HCT116 (cell line): ENCODE data around the gene NFIA. TPM values are rescaled to one million over a fixed set of nuclear protein-coding genes. Genes with fewer than 3 reads are reported as not detected.

Source experiments
- ATAC-seq: fragments of 200-7000 bp; cut with Tn5 transposase; 2 replicates; pipeline ENCODE4 v1.9.1; 2020; ENCODE audit warnings: mild to moderate bottlenecking, moderate library complexity
- BruUV-seq: library from RNA; stranded (reverse); fragments of 400-500 nt; replicated peaks from 2 replicates; lab custom pipeline; 2021; lab: Mats Ljungman, UMichigan
- CTCF ChIA-PET: fragments of 300-600 bp; sonication (Branson Sonifier 250); formaldehyde crosslinking; loops from one replicate; lab custom pipeline; 2021; ENCODE audit warnings: antibody characterized with exemption; lab: Charles Lee
- POLR2A ChIA-PET: fragments of 300-600, 350-600 bp; sonication (Branson Sonifier 250); formaldehyde crosslinking; loops from one replicate; lab custom pipeline; 2021; ENCODE audit warnings: antibody characterized with exemption; lab: Charles Lee
- RAD21 ChIA-PET, 2 experiments: fragments of 300-600 bp; sonication (Branson Sonifier 250); formaldehyde crosslinking; loops; one replicate each; lab custom pipeline; 2023; ENCODE audit warnings: low total read pairs in 2 of 2; ENCODE audit not compliant: uncharacterized antibody in 2 of 2, unreplicated experiment in 2 of 2, low non-redundant PET in 1 of 2; lab: Charles Lee
- DNase-seq: peaks from one replicate; pipeline ENCODE4 v3.0.0-alpha.2; 2010; ENCODE audit warnings: low read depth, low spot score
- H2AFZ ChIP-seq: fragments of 200-600 bp; shearing (Covaris generic), sonication (generic); 2 replicates; pipeline ENCODE4 v1.6.1; 2017; ENCODE audit warnings: low read depth, mixed run types, mixed read lengths, antibody characterized with exemption, low read length; ENCODE audit not compliant: poor library complexity, severe bottlenecking
- H3K27ac ChIP-seq: 2 replicates; pipeline ENCODE4 v1.5.1; 2012; ENCODE audit warnings: low read depth, low read length
- H3K27me3 ChIP-seq: fragments of 200-600 bp; sonication (generic); 2 replicates; pipeline ENCODE4 v1.6.1; 2016; ENCODE audit warnings: mixed run types, low read length, mixed read lengths; ENCODE audit not compliant: insufficient read depth
- H3K36me3 ChIP-seq, 2 experiments: fragments of 200-500 bp in 1 of 2; fragments of 200-600 bp in 1 of 2; sonication (Bioruptor generic) in 1 of 2; sonication (generic) in 1 of 2; 2 replicates each; pipeline versions ENCODE4 v1.5.1 to v1.6.1; 2014 to 2016; ENCODE audit warnings: low read length in 2 of 2, inconsistent platforms in 1 of 2, mixed read lengths in 1 of 2, mixed run types in 1 of 2; ENCODE audit not compliant: insufficient read depth in 2 of 2, control insufficient read depth in 1 of 2
- H3K4me1 ChIP-seq, 2 experiments: fragments of 200-600 bp in 1 of 2; sonication (generic) in 1 of 2; 2 replicates each; pipeline versions ENCODE4 v1.5.1 to v1.6.1; 2012 to 2017; ENCODE audit warnings: low read length in 2 of 2, inconsistent platforms in 1 of 2, mild to moderate bottlenecking in 1 of 2, mixed read lengths in 1 of 2, mixed run types in 1 of 2, moderate library complexity in 1 of 2; ENCODE audit not compliant: insufficient read depth in 2 of 2, control insufficient read depth in 1 of 2
- H3K4me2 ChIP-seq: fragments of 200-600 bp; sonication (generic); 2 replicates; pipeline ENCODE4 v1.6.1; 2017; ENCODE audit warnings: mixed run types, low read length, mixed read lengths
- H3K4me3 ChIP-seq, 2 experiments: fragments of 200-600 bp in 1 of 2; sonication (generic) in 1 of 2; replicated peaks in 1 of 2; 2 replicates each; pipeline ENCODE4 v1.5.1; 2011 to 2016; ENCODE audit warnings: low read length in 2 of 2, control low read depth in 1 of 2, low read depth in 1 of 2, mild to moderate bottlenecking in 1 of 2, mixed read lengths in 1 of 2, mixed run types in 1 of 2
- H3K79me2 ChIP-seq: fragments of 200-600 bp; sonication (generic); 2 replicates; pipeline ENCODE4 v1.6.1; 2017; ENCODE audit warnings: mild to moderate bottlenecking, mixed run types, low read length, moderate library complexity, mixed read lengths; ENCODE audit not compliant: insufficient read depth
- H3K9ac ChIP-seq: fragments of 200-600 bp; sonication (generic); 2 replicates; pipeline ENCODE4 v1.6.1; 2016; ENCODE audit warnings: low read length, mixed read lengths
- H3K9me2 ChIP-seq: fragments of 200-600 bp; sonication (generic), shearing (Covaris generic); 2 replicates; pipeline ENCODE4 v1.6.1; 2017; ENCODE audit warnings: mixed run types, mild to moderate bottlenecking, moderate library complexity; ENCODE audit not compliant: insufficient read depth
- H3K9me3 ChIP-seq, 2 experiments: fragments of 200-500 bp in 1 of 2; fragments of 200-600 bp in 1 of 2; sonication (Bioruptor generic) in 1 of 2; sonication (generic) in 1 of 2; 2 replicates each; pipeline ENCODE4 v1.6.1; 2014 to 2017; ENCODE audit warnings: low read length in 2 of 2, mixed read lengths in 2 of 2, inconsistent platforms in 1 of 2, low read depth in 1 of 2, mild to moderate bottlenecking in 1 of 2, mixed run types in 1 of 2, moderate library complexity in 1 of 2; ENCODE audit not compliant: control insufficient read depth in 1 of 2, insufficient read depth in 1 of 2
- H4K20me1 ChIP-seq: fragments of 200-600 bp; sonication (generic), shearing (Covaris generic); 2 replicates; pipeline ENCODE4 v1.6.1; 2017; ENCODE audit warnings: mixed run types, mild to moderate bottlenecking, moderate library complexity; ENCODE audit not compliant: insufficient read depth
- CBX3 ChIP-seq: IDR thresholded peaks from 2 replicates; pipeline ENCODE4 v1.6.1; 2012; ENCODE audit warnings: low read depth
- CTCF ChIP-seq, 3 experiments: fragments of 200-600 bp in 1 of 3; sonication (generic) in 1 of 3; IDR thresholded peaks in 2 of 3; conservative IDR thresholded peaks in 1 of 3; 2 replicates each; pipeline ENCODE4 v1.5.1; 2012 to 2017; ENCODE audit warnings: low read depth in 2 of 3, low read length in 2 of 3, antibody characterized with exemption in 1 of 3, borderline replicate concordance in 1 of 3, control low read depth in 1 of 3, mild to moderate bottlenecking in 1 of 3, mixed read lengths in 1 of 3, mixed run types in 1 of 3, moderate library complexity in 1 of 3; ENCODE audit not compliant: insufficient read depth in 1 of 3
- EZH2 ChIP-seq: fragments of 200-600 bp; sonication (generic); IDR thresholded peaks from 2 replicates; pipeline ENCODE4 v1.6.1; 2017; ENCODE audit warnings: antibody characterized with exemption, mixed run types
- FOSL1 ChIP-seq: IDR thresholded peaks from 2 replicates; pipeline ENCODE4 v1.6.1; 2012; ENCODE audit warnings: low read depth
- SIN3A ChIP-seq: IDR thresholded peaks from 2 replicates; pipeline ENCODE4 v1.6.1; 2012; ENCODE audit warnings: low read depth
- SP1 ChIP-seq: IDR thresholded peaks from 2 replicates; pipeline ENCODE4 v1.6.1; 2012; ENCODE audit warnings: low read depth
- YY1 ChIP-seq: IDR thresholded peaks from 2 replicates; pipeline ENCODE4 v1.6.1; 2011; ENCODE audit warnings: low read length, low read depth, moderate library complexity, mild to moderate bottlenecking; ENCODE audit not compliant: insufficient replicate concordance; ENCODE audit errors: extremely low read depth
- ZNF274 ChIP-seq: fragments of 200-500 bp; sonication (Bioruptor generic); IDR thresholded peaks from 2 replicates; pipeline ENCODE4 v1.6.1; 2014; ENCODE audit warnings: mild to moderate bottlenecking, low read depth, low read length, inconsistent platforms
- intact Hi-C: fragments of 100-400 bp; cut with micrococcal nuclease; formaldehyde crosslinking; loops from 2 replicates; pipeline ENCODE4 v1.10.0; 2022
- total RNA-seq: library from RNA; stranded (reverse); gene quantifications from one replicate; pipeline ENCODE4 v1.2.1, GENCODE V29; 2021; ENCODE audit not compliant: unreplicated experiment
- TF ChIP-seq, protein P1 (sequence below): IDR thresholded peaks from 2 replicates; pipeline ENCODE4 v1.6.1; 2011; ENCODE audit warnings: mild to moderate bottlenecking, low read length, moderate library complexity; ENCODE audit not compliant: insufficient replicate concordance; ENCODE audit errors: extremely low read depth
- TF ChIP-seq, protein P2 (sequence below): IDR thresholded peaks from 2 replicates; pipeline ENCODE4 v1.6.1; 2012
- TF ChIP-seq, protein P3 (sequence below): IDR thresholded peaks from 2 replicates; pipeline ENCODE4 v1.6.1; 2012; ENCODE audit warnings: low read depth

The NFIA gene
- total RNA-seq, 1 experiment from 2014 or later: 17.2 TPM

- Histone ChIP-seq H4K20me1 (no peaks in the 10 kb centered on the region), H3K4me2 (no peak overlapping the region), H3K9ac (no peak overlapping the region), H3K4me1 (no peaks in the 10 kb centered on the region), H3K79me2 (no peaks in the 10 kb centered on the region; the same call in 1 of the 2 replicates), H3K27me3 (no peaks in the 10 kb centered on the region), H3K36me3 (no peaks in the 10 kb centered on the region), H3K9me3 (no peaks in the 10 kb centered on the region), H3K27ac (no peak overlapping the region), H2AFZ (no peak overlapping the region), H3K4me3 (no peak overlapping the region), H3K9me2 (no peaks in the 10 kb centered on the region)
- no peak for ATAC-seq
- no peak for DNase-seq
- no TSS peak for BruUV-seq
- TF ChIP-seq EZH2 (no peak), SP1 (no peak), FOSL1 (no peak), CTCF (IDR thresholded peaks at IDR 0.05 in 2 of 3, conservative IDR thresholded peaks at IDR 0.05 in 1 of 3; ENCODE audit: borderline replicate concordance in 1 of 3, insufficient read depth in 1 of 3, low read depth in 2 of 3, low read length in 2 of 3) (no peak), CBX3 (no peak), ZNF274 (no peak), YY1 (no peak), SIN3A (no peak)
- TF ChIP-seq, protein P1, sequence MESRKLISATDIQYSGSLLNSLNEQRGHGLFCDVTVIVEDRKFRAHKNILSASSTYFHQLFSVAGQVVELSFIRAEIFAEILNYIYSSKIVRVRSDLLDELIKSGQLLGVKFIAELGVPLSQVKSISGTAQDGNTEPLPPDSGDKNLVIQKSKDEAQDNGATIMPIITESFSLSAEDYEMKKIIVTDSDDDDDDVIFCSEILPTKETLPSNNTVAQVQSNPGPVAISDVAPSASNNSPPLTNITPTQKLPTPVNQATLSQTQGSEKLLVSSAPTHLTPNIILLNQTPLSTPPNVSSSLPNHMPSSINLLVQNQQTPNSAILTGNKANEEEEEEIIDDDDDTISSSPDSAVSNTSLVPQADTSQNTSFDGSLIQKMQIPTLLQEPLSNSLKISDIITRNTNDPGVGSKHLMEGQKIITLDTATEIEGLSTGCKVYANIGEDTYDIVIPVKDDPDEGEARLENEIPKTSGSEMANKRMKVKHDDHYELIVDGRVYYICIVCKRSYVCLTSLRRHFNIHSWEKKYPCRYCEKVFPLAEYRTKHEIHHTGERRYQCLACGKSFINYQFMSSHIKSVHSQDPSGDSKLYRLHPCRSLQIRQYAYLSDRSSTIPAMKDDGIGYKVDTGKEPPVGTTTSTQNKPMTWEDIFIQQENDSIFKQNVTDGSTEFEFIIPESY: no peak
- TF ChIP-seq, protein P2, sequence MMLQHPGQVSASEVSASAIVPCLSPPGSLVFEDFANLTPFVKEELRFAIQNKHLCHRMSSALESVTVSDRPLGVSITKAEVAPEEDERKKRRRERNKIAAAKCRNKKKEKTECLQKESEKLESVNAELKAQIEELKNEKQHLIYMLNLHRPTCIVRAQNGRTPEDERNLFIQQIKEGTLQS: no peak
- TF ChIP-seq, protein P3, sequence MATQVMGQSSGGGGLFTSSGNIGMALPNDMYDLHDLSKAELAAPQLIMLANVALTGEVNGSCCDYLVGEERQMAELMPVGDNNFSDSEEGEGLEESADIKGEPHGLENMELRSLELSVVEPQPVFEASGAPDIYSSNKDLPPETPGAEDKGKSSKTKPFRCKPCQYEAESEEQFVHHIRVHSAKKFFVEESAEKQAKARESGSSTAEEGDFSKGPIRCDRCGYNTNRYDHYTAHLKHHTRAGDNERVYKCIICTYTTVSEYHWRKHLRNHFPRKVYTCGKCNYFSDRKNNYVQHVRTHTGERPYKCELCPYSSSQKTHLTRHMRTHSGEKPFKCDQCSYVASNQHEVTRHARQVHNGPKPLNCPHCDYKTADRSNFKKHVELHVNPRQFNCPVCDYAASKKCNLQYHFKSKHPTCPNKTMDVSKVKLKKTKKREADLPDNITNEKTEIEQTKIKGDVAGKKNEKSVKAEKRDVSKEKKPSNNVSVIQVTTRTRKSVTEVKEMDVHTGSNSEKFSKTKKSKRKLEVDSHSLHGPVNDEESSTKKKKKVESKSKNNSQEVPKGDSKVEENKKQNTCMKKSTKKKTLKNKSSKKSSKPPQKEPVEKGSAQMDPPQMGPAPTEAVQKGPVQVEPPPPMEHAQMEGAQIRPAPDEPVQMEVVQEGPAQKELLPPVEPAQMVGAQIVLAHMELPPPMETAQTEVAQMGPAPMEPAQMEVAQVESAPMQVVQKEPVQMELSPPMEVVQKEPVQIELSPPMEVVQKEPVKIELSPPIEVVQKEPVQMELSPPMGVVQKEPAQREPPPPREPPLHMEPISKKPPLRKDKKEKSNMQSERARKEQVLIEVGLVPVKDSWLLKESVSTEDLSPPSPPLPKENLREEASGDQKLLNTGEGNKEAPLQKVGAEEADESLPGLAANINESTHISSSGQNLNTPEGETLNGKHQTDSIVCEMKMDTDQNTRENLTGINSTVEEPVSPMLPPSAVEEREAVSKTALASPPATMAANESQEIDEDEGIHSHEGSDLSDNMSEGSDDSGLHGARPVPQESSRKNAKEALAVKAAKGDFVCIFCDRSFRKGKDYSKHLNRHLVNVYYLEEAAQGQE: no peak
- ChIA-PET POLR2A (no interaction called here), RAD21 (no interaction called here), CTCF (no interaction called here)
- intact Hi-C loops: no loop called here
These were observed 51.1 kb downstream of the NFIA start for GRCh38 chr1:61133335-61134019.
